ENCODE data around the gene CUEDC1. TPM values are rescaled to one million over a fixed set of nuclear protein-coding genes. Genes with fewer than 3 reads are reported as not detected.

The CUEDC1 gene
- total and polyA plus RNA-seq, 2 of the 13 experiments (the other 11 are each of a cell fraction or from before 2014, with no cell fraction given) = 7.4 to 12.9 TPM

DNA sequence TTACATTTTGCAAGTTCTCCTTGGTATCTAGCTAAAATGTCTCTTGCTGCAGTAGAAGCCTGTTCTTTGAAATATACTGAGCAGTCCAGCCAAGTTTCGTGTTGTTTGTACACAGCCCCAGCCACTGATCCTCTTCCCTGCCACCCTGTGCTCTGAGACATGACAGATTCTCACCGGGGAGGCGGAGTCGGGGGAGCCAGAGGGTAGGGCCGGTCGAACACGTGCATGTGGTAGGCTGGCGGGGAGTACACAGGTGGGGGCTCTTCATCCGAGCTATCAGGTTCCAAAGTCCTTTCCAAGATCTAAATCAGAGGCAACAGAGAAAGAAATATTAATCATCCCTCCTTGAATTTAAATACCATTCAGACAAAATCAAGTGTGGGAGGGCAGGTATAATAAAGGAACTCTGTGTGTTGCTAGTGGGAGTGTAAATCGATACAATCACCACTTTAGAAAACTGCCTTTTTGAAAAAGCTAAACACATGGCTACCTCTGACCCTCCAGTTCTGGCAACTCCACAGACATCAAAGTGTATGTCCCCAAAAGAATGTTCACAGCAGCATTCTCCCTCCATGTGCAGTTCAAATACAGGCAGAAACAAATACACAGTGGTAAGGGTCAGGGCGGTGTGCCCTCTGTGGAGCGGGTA, 75.7 kb downstream of the CUEDC1 start (continued):
- TF ChIP-seq, protein P1, sequence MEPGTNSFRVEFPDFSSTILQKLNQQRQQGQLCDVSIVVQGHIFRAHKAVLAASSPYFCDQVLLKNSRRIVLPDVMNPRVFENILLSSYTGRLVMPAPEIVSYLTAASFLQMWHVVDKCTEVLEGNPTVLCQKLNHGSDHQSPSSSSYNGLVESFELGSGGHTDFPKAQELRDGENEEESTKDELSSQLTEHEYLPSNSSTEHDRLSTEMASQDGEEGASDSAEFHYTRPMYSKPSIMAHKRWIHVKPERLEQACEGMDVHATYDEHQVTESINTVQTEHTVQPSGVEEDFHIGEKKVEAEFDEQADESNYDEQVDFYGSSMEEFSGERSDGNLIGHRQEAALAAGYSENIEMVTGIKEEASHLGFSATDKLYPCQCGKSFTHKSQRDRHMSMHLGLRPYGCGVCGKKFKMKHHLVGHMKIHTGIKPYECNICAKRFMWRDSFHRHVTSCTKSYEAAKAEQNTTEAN (CRISPR knock-in tag; conservative IDR thresholded peaks at IDR 0.05) = peak; percentile 54; the same call in 1 of the 2 replicates
- TF ChIP-seq, protein P2, sequence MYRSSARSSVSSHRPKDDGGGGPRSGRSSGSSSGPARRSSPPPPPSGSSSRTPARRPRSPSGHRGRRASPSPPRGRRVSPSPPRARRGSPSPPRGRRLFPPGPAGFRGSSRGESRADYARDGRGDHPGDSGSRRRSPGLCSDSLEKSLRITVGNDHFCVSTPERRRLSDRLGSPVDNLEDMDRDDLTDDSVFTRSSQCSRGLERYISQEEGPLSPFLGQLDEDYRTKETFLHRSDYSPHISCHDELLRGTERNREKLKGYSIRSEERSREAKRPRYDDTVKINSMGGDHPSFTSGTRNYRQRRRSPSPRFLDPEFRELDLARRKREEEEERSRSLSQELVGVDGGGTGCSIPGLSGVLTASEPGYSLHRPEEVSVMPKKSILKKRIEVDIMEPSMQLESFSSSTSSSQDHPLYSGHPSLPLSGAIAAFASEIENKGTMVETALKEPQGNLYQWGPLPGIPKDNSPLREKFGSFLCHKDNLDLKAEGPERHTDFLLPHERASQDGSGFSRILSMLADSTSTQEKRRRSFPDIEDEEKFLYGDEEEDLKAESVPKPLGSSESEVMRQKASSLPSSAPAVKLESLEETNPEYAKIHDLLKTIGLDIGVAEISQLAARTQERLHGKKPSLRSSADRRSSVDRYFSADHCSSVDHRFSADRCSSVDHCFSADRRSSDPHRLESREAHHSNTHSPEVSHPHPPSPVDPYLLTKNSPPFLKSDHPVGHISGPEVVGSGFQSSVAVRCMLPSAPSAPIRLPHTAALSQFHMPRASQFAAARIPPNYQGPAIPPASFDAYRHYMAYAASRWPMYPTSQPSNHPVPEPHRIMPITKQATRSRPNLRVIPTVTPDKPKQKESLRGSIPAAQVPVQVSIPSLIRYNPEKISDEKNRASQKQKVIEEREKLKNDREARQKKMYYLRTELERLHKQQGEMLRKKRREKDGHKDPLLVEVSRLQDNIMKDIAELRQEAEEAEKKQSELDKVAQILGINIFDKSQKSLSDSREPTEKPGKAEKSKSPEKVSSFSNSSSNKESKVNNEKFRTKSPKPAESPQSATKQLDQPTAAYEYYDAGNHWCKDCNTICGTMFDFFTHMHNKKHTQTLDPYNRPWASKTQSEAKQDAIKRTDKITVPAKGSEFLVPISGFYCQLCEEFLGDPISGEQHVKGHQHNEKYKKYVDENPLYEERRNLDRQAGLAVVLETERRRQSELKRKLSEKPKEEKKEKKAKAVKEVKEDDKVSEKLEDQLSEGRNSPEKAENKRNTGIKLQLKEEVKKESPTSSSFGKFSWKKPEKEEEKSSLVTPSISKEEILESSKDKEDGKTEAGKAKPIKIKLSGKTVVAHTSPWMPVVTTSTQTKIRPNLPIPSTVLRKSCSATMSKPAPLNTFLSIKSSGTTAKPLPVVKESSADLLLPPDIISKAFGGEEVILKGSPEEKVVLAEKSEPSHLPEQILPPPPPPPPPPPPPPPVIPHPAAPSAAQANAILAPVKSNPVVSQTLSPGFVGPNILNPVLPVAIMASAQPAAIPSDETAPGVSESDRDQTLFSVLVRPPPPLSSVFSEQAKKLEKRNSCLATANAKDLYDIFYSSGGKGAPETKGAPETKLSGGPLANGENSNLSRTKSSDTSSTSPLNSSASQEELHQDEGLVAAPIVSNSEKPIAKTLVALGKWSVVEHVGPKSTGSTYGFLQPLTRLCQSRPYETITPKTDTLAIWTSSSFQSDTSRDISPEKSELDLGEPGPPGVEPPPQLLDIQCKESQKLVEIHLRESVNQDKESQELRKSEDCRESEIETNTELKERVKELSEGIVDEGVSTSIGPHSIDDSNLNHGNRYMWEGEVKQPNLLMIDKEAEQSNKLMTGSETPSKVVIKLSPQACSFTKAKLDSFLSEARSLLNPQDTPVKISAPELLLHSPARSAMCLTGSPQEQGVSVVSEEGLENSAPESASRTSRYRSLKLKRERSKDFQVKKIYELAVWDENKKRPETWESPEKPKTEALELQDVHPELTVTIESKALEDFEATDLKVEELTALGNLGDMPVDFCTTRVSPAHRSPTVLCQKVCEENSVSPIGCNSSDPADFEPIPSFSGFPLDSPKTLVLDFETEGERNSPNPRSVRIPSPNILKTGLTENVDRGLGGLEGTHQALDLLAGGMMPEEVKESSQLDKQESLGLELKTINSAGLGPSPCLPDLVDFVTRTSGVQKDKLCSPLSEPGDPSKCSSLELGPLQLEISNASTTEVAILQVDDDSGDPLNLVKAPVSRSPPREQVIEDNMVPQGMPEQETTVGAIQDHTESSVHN (CRISPR knock-in tag; IDR thresholded peaks at IDR 0.05) = no peak
- TF ChIP-seq FOXO1 (CRISPR knock-in tag; IDR thresholded peaks at IDR 0.05) (no peak; the same call in 1 of the 2 replicates), MAZ (IDR thresholded peaks at IDR 0.05; ENCODE audit: borderline replicate concordance, low read depth, low read length) (peak; percentile 26; the same call in 1 of the 2 replicates), MAZ (CRISPR knock-in tag; IDR thresholded peaks at IDR 0.05; ENCODE audit: low read depth) (no peak), ZNF124 (CRISPR knock-in tag; IDR thresholded peaks at IDR 0.05) (no peak), FOXK1 (CRISPR knock-in tag; IDR thresholded peaks at IDR 0.05; ENCODE audit: borderline replicate concordance, low read depth) (peak; percentile 25; the same call in 1 of the 2 replicates), TBL1XR1 (IDR thresholded peaks at IDR 0.05; ENCODE audit: borderline replicate concordance, low read length, partially characterized antibody) (no peak), TARDBP (CRISPR knock-in tag; IDR thresholded peaks at IDR 0.05) (peak; percentile 24), ZBTB3 (CRISPR knock-in tag; IDR thresholded peaks at IDR 0.05; ENCODE audit: borderline replicate concordance, low read depth) (no peak), ZNF562 (CRISPR knock-in tag; IDR thresholded peaks at IDR 0.05; ENCODE audit: borderline replicate concordance) (no peak), KLF13 (CRISPR knock-in tag; IDR thresholded peaks at IDR 0.05) (no peak), ZNF441 (CRISPR knock-in tag; IDR thresholded peaks at IDR 0.05; ENCODE audit: borderline replicate concordance) (peak; percentile 70; the same call in 1 of the 2 replicates), ZKSCAN8 (CRISPR knock-in tag; IDR thresholded peaks at IDR 0.05; ENCODE audit: borderline replicate concordance) (no peak), NCOA1 (CRISPR knock-in tag; IDR thresholded peaks at IDR 0.05) (no peak)
- TF ChIP-seq, protein P3, sequence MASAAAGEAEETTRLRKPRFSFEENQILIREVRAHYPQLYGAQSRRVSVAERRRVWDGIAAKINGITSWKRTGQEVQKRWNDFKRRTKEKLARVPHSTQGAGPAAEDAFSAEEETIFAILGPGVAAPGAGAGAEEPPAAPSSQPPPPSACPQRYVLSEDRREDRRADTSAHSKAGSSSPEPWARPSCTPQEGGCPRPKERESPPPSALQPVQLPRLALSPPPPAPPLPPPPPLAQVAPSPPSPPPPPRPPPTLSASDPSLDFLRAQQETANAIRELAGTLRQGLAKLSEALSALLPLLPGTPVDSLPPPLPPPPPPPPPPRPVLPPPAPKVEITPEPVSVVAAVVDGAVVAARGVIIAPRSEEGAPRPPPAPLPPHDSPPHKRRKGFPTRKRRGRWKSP (CRISPR knock-in tag; IDR thresholded peaks at IDR 0.05) = no peak
- TF ChIP-seq, protein P4, sequence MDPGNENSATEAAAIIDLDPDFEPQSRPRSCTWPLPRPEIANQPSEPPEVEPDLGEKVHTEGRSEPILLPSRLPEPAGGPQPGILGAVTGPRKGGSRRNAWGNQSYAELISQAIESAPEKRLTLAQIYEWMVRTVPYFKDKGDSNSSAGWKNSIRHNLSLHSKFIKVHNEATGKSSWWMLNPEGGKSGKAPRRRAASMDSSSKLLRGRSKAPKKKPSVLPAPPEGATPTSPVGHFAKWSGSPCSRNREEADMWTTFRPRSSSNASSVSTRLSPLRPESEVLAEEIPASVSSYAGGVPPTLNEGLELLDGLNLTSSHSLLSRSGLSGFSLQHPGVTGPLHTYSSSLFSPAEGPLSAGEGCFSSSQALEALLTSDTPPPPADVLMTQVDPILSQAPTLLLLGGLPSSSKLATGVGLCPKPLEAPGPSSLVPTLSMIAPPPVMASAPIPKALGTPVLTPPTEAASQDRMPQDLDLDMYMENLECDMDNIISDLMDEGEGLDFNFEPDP (CRISPR knock-in tag; conservative IDR thresholded peaks at IDR 0.05) = no peak

Data from HepG2 (cell line).